Fibroblast of lung (primary cell): Measurements from ENCODE around the gene GOLGA3. TPM values are rescaled to one million over a fixed set of nuclear protein-coding genes. Genes with fewer than 3 reads are reported as not detected.

Source experiments
- DNase-seq, 2 donors: peaks; one replicate each; pipeline versions ENCODE4 v3.0.0 to v3.0.0-alpha.2; 2010; ENCODE audit warnings: low read depth in 2 of 2
- H2AFZ ChIP-seq: 2 replicates; pipeline ENCODE4 v1.5.1; 2012; ENCODE audit warnings: low read length, control low read depth, inconsistent platforms
- H3K27ac ChIP-seq: 2 replicates; pipeline ENCODE4 v1.5.1; 2011; ENCODE audit warnings: low read length, control low read depth; ENCODE audit not compliant: insufficient read depth
- H3K27me3 ChIP-seq: 2 replicates; pipeline ENCODE4 v1.5.1; 2011; ENCODE audit warnings: mild to moderate bottlenecking, low read length; ENCODE audit not compliant: control insufficient read depth, insufficient read depth
- H3K36me3 ChIP-seq: 2 replicates; pipeline ENCODE4 v1.5.1; 2011; ENCODE audit warnings: low read length; ENCODE audit not compliant: control insufficient read depth, insufficient read depth
- H3K4me1 ChIP-seq: 2 replicates; pipeline ENCODE4 v1.5.1; 2011; ENCODE audit warnings: low read length; ENCODE audit not compliant: control insufficient read depth, insufficient read depth; ENCODE audit errors: extremely low read depth
- H3K4me2 ChIP-seq: 2 replicates; pipeline ENCODE4 v1.5.1; 2011; ENCODE audit warnings: low read length, control low read depth; ENCODE audit not compliant: insufficient read depth; ENCODE audit errors: extremely low read depth
- H3K4me3 ChIP-seq, 4 experiments: fragments of 200-600 bp in 1 of 4; sonication (generic) in 1 of 4; replicated peaks in 1 of 4; 2 replicates each; pipeline ENCODE4 v1.5.1; 2011 to 2016; ENCODE audit warnings: low read length in 4 of 4, low read depth in 3 of 4, mild to moderate bottlenecking in 3 of 4, control low read depth in 2 of 4, inconsistent platforms in 1 of 4, mixed read lengths in 1 of 4; ENCODE audit not compliant: insufficient read depth in 1 of 4; ENCODE audit errors: control extremely low read depth in 1 of 4
- H3K79me2 ChIP-seq: 2 replicates; pipeline ENCODE4 v1.5.1; 2012; ENCODE audit warnings: mild to moderate bottlenecking, low read length, inconsistent platforms; ENCODE audit not compliant: control insufficient read depth, insufficient read depth
- H3K9ac ChIP-seq: 2 replicates; pipeline ENCODE4 v1.5.1; 2011; ENCODE audit warnings: mild to moderate bottlenecking, low read length, control low read depth; ENCODE audit not compliant: insufficient read depth
- H3K9me3 ChIP-seq: 2 replicates; pipeline ENCODE4 v1.5.1; 2012; ENCODE audit warnings: low read depth, low read length; ENCODE audit not compliant: control insufficient read depth, insufficient read depth
- H4K20me1 ChIP-seq: 2 replicates; pipeline ENCODE4 v1.5.1; 2011; ENCODE audit warnings: low read length; ENCODE audit not compliant: control insufficient read depth, insufficient read depth; ENCODE audit errors: extremely low read depth
- EZH2 ChIP-seq: IDR thresholded peaks from 2 replicates; pipeline ENCODE4 v1.5.1; 2012; ENCODE audit warnings: low read length, control low read depth, mild to moderate bottlenecking; ENCODE audit errors: missing control alignments
- polyA plus RNA-seq, 2 donors: library from polyadenylated mRNA; depleted of rRNA in 1 of 2; stranded (reverse) in 1 of 2; unstranded in 1 of 2; fragments of >200 nt; gene quantifications; 2 replicates each; pipeline ENCODE4 v1.2.1, GENCODE V29; 2011 to 2012; ENCODE audit warnings: missing spikeins in 1 of 2
- total RNA-seq: library from RNA; depleted of rRNA; stranded (reverse); fragments of >200 nt; gene quantifications from 2 replicates; pipeline ENCODE4 v1.2.1, GENCODE V29; 2014
- TF ChIP-seq, protein P1 (sequence below), 2 donors: IDR thresholded peaks in 1 of 2; conservative IDR thresholded peaks in 1 of 2; 1 replicate in 1 of 2; 2 replicates in 1 of 2; pipeline ENCODE4 v1.5.1; 2011 to 2012; ENCODE audit warnings: low read length in 2 of 2, control low read depth in 1 of 2, inconsistent platforms in 1 of 2, low read depth in 1 of 2, mild to moderate bottlenecking in 1 of 2

Gene GOLGA3
- total and polyA plus RNA-seq, 2 donors (not counting 1 experiment from before 2014, with no cell fraction given) = 28.3 to 133 TPM

DNA sequence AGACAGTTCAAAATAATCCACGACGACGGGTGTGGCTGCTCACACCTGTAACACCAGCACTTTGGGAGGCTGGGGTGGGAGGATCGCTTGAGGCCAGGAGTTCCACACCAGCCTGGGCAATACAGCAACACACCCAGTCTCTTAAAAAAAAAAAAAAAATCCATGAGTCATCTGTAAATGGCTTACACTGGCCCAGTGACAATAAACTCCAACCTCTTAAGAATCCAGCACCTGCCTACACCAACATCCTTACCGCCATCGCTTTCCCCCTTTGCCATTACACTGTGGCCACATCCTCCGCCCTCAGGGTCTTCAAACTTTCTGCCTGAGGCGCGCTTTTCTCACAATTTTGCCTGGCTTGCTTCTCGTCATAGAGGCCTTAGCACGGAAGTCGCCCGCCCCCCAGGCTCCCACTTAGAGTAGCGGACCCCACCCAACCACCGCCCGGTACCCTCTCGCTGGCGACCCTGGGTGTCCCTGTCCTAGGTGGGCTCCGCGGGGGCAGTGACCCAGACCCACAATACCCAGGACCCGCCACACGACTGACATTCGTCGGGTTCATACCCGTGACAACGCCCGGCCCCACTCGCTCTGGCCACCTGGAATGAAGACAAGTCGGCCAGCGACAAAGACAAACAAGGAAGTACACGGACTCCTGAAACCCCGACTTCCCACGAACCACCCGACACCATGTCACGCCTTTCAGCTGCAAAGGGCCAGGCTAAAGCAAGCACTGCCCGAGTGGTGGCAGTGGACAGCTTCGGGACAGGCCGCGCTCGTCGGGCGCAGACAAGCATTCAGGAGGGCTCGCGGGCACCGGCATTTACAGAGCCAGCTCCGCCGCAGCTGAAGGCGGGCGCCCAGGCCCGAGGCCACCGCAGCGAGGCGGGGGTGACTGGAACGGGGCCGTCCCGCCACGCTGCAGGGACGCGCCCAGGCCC, 636 bp downstream of the GOLGA3 start:
- no peak for TF ChIP-seq EZH2
- TF ChIP-seq, protein P1, sequence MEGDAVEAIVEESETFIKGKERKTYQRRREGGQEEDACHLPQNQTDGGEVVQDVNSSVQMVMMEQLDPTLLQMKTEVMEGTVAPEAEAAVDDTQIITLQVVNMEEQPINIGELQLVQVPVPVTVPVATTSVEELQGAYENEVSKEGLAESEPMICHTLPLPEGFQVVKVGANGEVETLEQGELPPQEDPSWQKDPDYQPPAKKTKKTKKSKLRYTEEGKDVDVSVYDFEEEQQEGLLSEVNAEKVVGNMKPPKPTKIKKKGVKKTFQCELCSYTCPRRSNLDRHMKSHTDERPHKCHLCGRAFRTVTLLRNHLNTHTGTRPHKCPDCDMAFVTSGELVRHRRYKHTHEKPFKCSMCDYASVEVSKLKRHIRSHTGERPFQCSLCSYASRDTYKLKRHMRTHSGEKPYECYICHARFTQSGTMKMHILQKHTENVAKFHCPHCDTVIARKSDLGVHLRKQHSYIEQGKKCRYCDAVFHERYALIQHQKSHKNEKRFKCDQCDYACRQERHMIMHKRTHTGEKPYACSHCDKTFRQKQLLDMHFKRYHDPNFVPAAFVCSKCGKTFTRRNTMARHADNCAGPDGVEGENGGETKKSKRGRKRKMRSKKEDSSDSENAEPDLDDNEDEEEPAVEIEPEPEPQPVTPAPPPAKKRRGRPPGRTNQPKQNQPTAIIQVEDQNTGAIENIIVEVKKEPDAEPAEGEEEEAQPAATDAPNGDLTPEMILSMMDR (conservative IDR thresholded peaks at IDR 0.05 in 1 of 2, IDR thresholded peaks at IDR 0.05 in 1 of 2; ENCODE audit: low read depth in 1 of 2, low read length in 2 of 2) = no peak
- H2AFZ ChIP-seq = no peak overlapping the region
- no peaks in the 10 kb centered on the region for H3K9me3 ChIP-seq
- peak overlapping the region; percentile 100 for H3K27ac ChIP-seq
- peak overlapping the region; percentile 98 for H3K9ac ChIP-seq
- H3K36me3 ChIP-seq = peaks cover 21% of the 10 kb centered on the region
- H4K20me1 ChIP-seq = peaks cover 3% of the 10 kb centered on the region
- H3K4me2 ChIP-seq = peak overlapping the region; percentile 91
- H3K27me3 ChIP-seq = no peaks in the 10 kb centered on the region
- DNase-seq = peak; percentile 76 to 85
- H3K4me1 ChIP-seq = peaks cover 10% of the 10 kb centered on the region
- H3K4me3 ChIP-seq = peak overlapping the region; percentile 71 to 96 (median 74)
- peaks cover 50% of the 10 kb centered on the region for H3K79me2 ChIP-seq

DNA sequence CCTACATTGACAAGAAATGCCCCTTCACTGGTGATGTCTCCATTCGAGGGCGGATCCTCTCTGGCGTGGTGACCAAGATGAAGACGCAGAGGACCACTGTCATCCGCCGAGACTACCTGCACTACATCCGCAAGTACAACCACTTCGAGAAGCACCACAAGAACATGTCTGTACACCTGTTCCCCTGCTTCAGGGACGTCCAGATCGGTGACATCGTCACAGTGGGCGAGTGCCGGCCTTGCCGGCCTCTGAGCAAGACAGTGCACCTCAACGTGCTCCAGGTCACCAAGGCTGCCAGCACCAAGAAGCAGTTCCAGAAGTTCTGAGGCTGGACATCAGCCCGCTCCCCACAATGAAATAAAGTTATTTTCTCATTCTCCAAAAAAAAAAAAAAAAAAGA, 2.8 kb downstream of the GOLGA3 start:
- H3K4me2 ChIP-seq = no peak overlapping the region
- H3K9ac ChIP-seq = no peak overlapping the region
- no peak for DNase-seq
- H3K27ac ChIP-seq = no peak overlapping the region
- TF ChIP-seq EZH2 = no peak
- TF ChIP-seq, protein P1 (conservative IDR thresholded peaks at IDR 0.05 in 1 of 2, IDR thresholded peaks at IDR 0.05 in 1 of 2; ENCODE audit: low read depth in 1 of 2, low read length in 2 of 2) = no peak
- no peaks in the 10 kb centered on the region for H3K9me3 ChIP-seq
- peaks cover 59% of the 10 kb centered on the region for H3K79me2 ChIP-seq
- H3K4me1 ChIP-seq = peaks cover 10% of the 10 kb centered on the region
- no peak overlapping the region for H3K4me3 ChIP-seq
- H3K27me3 ChIP-seq = no peaks in the 10 kb centered on the region
- H4K20me1 ChIP-seq = peaks cover 3% of the 10 kb centered on the region
- peaks cover 28% of the 10 kb centered on the region for H3K36me3 ChIP-seq
- no peak overlapping the region for H2AFZ ChIP-seq

DNA sequence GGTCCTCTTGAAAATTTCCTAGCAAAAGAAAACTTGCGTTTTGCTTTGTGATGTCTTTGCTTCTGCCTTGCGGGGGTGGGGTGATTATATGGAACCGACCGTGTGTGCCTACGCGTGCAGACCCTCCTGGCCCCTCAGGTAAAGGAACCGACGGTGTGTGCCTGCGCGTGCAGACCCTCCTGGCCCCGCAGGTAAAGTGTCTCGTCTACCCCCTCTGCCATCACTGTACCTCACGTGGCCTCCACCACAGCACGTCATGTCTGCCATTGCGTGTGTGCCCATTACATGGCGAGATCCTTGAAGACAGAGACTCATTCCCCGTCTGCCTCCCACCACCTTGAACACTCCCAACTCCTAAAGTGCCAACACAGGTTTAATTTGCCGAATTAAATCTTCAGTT, 3.6 kb downstream of the GOLGA3 start:
- Histone ChIP-seq H2AFZ (no peak overlapping the region), H3K27me3 (no peaks in the 10 kb centered on the region), H3K27ac (no peak overlapping the region), H4K20me1 (peaks cover 3% of the 10 kb centered on the region), H3K9ac (no peak overlapping the region), H3K4me2 (no peak overlapping the region), H3K36me3 (peaks cover 30% of the 10 kb centered on the region), H3K9me3 (no peaks in the 10 kb centered on the region), H3K4me1 (peaks cover 10% of the 10 kb centered on the region), H3K79me2 (peaks cover 63% of the 10 kb centered on the region), H3K4me3 (no peak overlapping the region)
- no peak for DNase-seq
- TF ChIP-seq, protein P1 (conservative IDR thresholded peaks at IDR 0.05 in 1 of 2, IDR thresholded peaks at IDR 0.05 in 1 of 2; ENCODE audit: low read depth in 1 of 2, low read length in 2 of 2) = no peak
- TF ChIP-seq EZH2 = no peak
